Smooth muscle cell (in vitro differentiated cells): ENCODE data around the gene TSHZ1. TPM values are rescaled to one million over a fixed set of nuclear protein-coding genes. Genes with fewer than 3 reads are reported as not detected.

Source experiments
- DNase-seq: peaks from one replicate; lab custom pipeline; 2025; ENCODE audit not compliant: unreplicated experiment; lab: John Stamatoyannopoulos, UW
- H2AFZ ChIP-seq: fragments of 200-600 bp; sonication (generic); 2 replicates; pipeline ENCODE4 v1.6.0; 2016; ENCODE audit warnings: antibody characterized with exemption, low read depth, mild to moderate bottlenecking
- H3F3A ChIP-seq: fragments of 200-600 bp; sonication (generic); 2 replicates; pipeline ENCODE4 v1.6.0; 2017; ENCODE audit warnings: antibody characterized with exemption, low read depth
- H3K27ac ChIP-seq: fragments of 200-600 bp; sonication (generic); 2 replicates; pipeline ENCODE4 v1.5.1; 2016; ENCODE audit warnings: low read depth, mild to moderate bottlenecking
- H3K27me3 ChIP-seq: fragments of 200-600 bp; sonication (generic); 2 replicates; pipeline ENCODE4 v1.6.1; 2016; ENCODE audit warnings: low read depth, mild to moderate bottlenecking
- H3K36me3 ChIP-seq: fragments of 200-600 bp; sonication (generic); 2 replicates; pipeline ENCODE4 v1.5.1; 2016; ENCODE audit warnings: low read depth
- H3K4me1 ChIP-seq: fragments of 200-600 bp; sonication (generic); 2 replicates; pipeline ENCODE4 v1.5.1; 2016; ENCODE audit warnings: low read depth
- H3K4me2 ChIP-seq: fragments of 200-600 bp; sonication (generic); 2 replicates; pipeline ENCODE4 v1.6.0; 2016; ENCODE audit warnings: mild to moderate bottlenecking
- H3K4me3 ChIP-seq: fragments of 200-600 bp; sonication (generic); 2 replicates; pipeline ENCODE4 v1.5.1; 2016; ENCODE audit warnings: mild to moderate bottlenecking
- H3K79me2 ChIP-seq: fragments of 200-600 bp; sonication (generic); 2 replicates; pipeline ENCODE4 v1.6.0; 2016; ENCODE audit warnings: low read depth, mild to moderate bottlenecking
- H3K9ac ChIP-seq: fragments of 200-600 bp; sonication (generic); 2 replicates; pipeline ENCODE4 v1.6.0; 2016; ENCODE audit warnings: low read depth
- H3K9me3 ChIP-seq: fragments of 200-600 bp; sonication (generic); replicated peaks from 2 replicates; pipeline ENCODE4 v1.5.1; 2016; ENCODE audit warnings: low read depth
- H4K20me1 ChIP-seq: fragments of 200-600 bp; sonication (generic); 2 replicates; pipeline ENCODE4 v1.6.0; 2016; ENCODE audit warnings: low read depth
- CTCF ChIP-seq: fragments of 200-600 bp; sonication (generic); IDR thresholded peaks from 2 replicates; pipeline ENCODE4 v1.5.1; 2017; ENCODE audit warnings: borderline replicate concordance, mild to moderate bottlenecking, antibody characterized with exemption; ENCODE audit not compliant: insufficient read depth, poor library complexity, severe bottlenecking
- WGBS: methylation state at CpG from one replicate; pipeline ENCODE4 v1.1.7; 2016; ENCODE audit warnings: low lambda C conversion rate; 5-methylcytosine and 5-hydroxymethylcytosine counted together
- polyA plus RNA-seq: library from polyadenylated mRNA; unstranded; fragments of >200 nt; fragmentation: Nextera tagmentation; extraction: Ambion mirVana; gene quantifications from 2 replicates; pipeline ENCODE4 v1.2.1, GENCODE V29; 2016
- total RNA-seq: library from RNA; depleted of rRNA; stranded (reverse); fragments of >200 nt; gene quantifications from 2 replicates; pipeline ENCODE4 v1.2.3, GENCODE V29; 2014

TSHZ1 gene
- total and polyA plus RNA-seq, 2 experiments from 2014 or later, result 21.3 to 26.1 TPM

- Histone ChIP-seq H3K36me3 (no peaks in the 10 kb centered on the region), H3F3A (no peaks in the 10 kb centered on the region), H3K9me3 (no peaks in the 10 kb centered on the region), H4K20me1 (peaks cover 11% of the 10 kb centered on the region), H3K4me2 (no peak overlapping the region), H3K27me3 (no peaks in the 10 kb centered on the region), H2AFZ (no peak overlapping the region), H3K4me3 (no peak overlapping the region), H3K79me2 (peaks cover 16% of the 10 kb centered on the region), H3K9ac (no peak overlapping the region), H3K4me1 (no peaks in the 10 kb centered on the region), H3K27ac (no peak overlapping the region)
- TF ChIP-seq CTCF, result no peak
- no peak for DNase-seq
- WGBS, result 97% methylated on average over 24 of the region's 24 CpGs
These were observed 77.1 kb downstream of the TSHZ1 start for GRCh38 chr18:75287700-75288099.

GRCh38 chr18:75289761-75290160 lies 79.2 kb downstream of the TSHZ1 start:
- no peak overlapping the region for H3K27ac ChIP-seq
- H3K4me2 ChIP-seq, result no peak overlapping the region
- no peaks in the 10 kb centered on the region for H3K27me3 ChIP-seq
- peaks cover 6% of the 10 kb centered on the region for H3K79me2 ChIP-seq
- H3K4me3 ChIP-seq, result no peak overlapping the region
- no peak for DNase-seq
- no peaks in the 10 kb centered on the region for H3K36me3 ChIP-seq
- H2AFZ ChIP-seq, result no peak overlapping the region
- WGBS, result 95% methylated on average over 4 of the region's 4 CpGs
- no peak overlapping the region for H3K9ac ChIP-seq
- no peaks in the 10 kb centered on the region for H3K4me1 ChIP-seq
- no peaks in the 10 kb centered on the region for H3K9me3 ChIP-seq
- H4K20me1 ChIP-seq, result no peaks in the 10 kb centered on the region
- H3F3A ChIP-seq, result no peaks in the 10 kb centered on the region
- no peak for TF ChIP-seq CTCF

GRCh38 chr18:75290737-75291358 lies 80.3 kb downstream of the TSHZ1 start:
- Histone ChIP-seq H2AFZ (no peak overlapping the region), H3K36me3 (no peaks in the 10 kb centered on the region), H3K4me2 (no peak overlapping the region), H3K4me1 (no peaks in the 10 kb centered on the region), H3K79me2 (peaks cover 6% of the 10 kb centered on the region), H3K27me3 (no peaks in the 10 kb centered on the region), H3K9me3 (no peaks in the 10 kb centered on the region), H3K9ac (no peak overlapping the region), H3K4me3 (no peak overlapping the region), H3F3A (no peaks in the 10 kb centered on the region), H3K27ac (no peak overlapping the region), H4K20me1 (no peaks in the 10 kb centered on the region)
- DNase-seq, result no peak
- WGBS, result 93% methylated on average over 9 of the region's 9 CpGs
- TF ChIP-seq CTCF, result no peak

- no peak overlapping the region for H3K4me3 ChIP-seq
- no peaks in the 10 kb centered on the region for H4K20me1 ChIP-seq
- no peak overlapping the region for H3K4me2 ChIP-seq
- WGBS, result 89% methylated on average over 9 of the region's 9 CpGs
- DNase-seq, result no peak
- H3K9ac ChIP-seq, result no peak overlapping the region
- H2AFZ ChIP-seq, result no peak overlapping the region
- peaks cover 6% of the 10 kb centered on the region for H3K79me2 ChIP-seq
- H3K9me3 ChIP-seq, result no peaks in the 10 kb centered on the region
- TF ChIP-seq CTCF, result no peak
- H3K36me3 ChIP-seq, result no peaks in the 10 kb centered on the region
- no peaks in the 10 kb centered on the region for H3K4me1 ChIP-seq
- H3K27ac ChIP-seq, result no peak overlapping the region
- no peaks in the 10 kb centered on the region for H3F3A ChIP-seq
- H3K27me3 ChIP-seq, result no peaks in the 10 kb centered on the region
These were observed 80.9 kb downstream of the TSHZ1 start for GRCh38 chr18:75291460-75291859.
